ENCODE measurements around the gene MRPL43. TPM values are rescaled to one million over a fixed set of nuclear protein-coding genes. Genes with fewer than 3 reads are reported as not detected.

MRPL43 gene
- total RNA-seq, 2 experiments from 2014 or later = 53.8 to 56.2 TPM

DNA sequence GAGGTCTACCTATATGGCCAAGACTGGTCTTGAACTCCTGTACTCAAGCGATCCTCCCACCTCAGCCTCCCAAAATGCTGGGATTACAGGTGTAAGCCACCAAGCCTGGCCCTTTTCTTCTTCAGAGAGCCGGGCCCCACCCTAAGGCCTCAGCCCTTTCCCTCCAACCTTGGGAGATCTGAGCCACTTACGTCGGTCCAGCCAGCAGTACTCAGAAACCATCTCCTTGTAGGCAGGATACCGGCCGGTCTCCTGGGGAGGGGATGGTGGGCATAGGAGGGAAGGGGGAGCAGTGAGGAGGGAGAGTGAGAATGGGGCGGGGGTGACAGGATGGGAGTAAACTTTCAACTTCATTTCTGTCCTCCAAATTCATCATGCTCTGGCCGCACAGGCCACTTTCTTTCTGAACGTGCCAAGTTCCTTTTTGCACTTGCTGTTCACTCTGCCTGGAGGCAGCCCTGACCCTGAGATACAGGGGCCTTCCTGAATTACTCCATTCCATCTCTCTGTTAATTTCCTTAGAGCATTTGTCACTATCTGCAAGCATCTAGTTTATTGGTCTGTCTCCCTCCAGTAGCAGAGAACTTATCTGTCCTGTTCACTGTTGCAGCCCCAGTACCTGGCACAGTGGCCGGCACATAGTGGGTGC lies 33.3 kb upstream of the MRPL43 start:
- DNase-seq (ENCODE audit: low spot score) = no peak
- H3K79me2 ChIP-seq (ENCODE audit: insufficient read depth, low read depth, low read length) = no peaks in the 10 kb centered on the region
- no peaks in the 10 kb centered on the region for H3K36me3 ChIP-seq (ENCODE audit: insufficient read depth, low read length)
- H3K27ac ChIP-seq (ENCODE audit: low read depth, low read length, poor library complexity, severe bottlenecking) = no peak overlapping the region
- H3K4me3 ChIP-seq (ENCODE audit: low read depth, low read length, poor library complexity, severe bottlenecking) = no peak overlapping the region
- BruUV-seq (replicated peaks) = no TSS peak
- TF ChIP-seq CTCF (conservative IDR thresholded peaks at IDR 0.05; ENCODE audit: low read length) (no peak), EZH2phosphoT487 (IDR thresholded peaks at IDR 0.05; ENCODE audit: borderline replicate concordance, low read depth, low read length) (no peak)
- no peak overlapping the region for H2AFZ ChIP-seq (ENCODE audit: low read length)
- ChIA-PET POLR2A (no interaction called here), CTCF (ENCODE audit: unreplicated experiment) (no interaction called here)
- H3K4me1 ChIP-seq (ENCODE audit: insufficient read depth, low read length, poor library complexity, severe bottlenecking) = peaks cover 11% of the 10 kb centered on the region
- H4K20me1 ChIP-seq (ENCODE audit: insufficient read depth, low read length) = no peaks in the 10 kb centered on the region
- H3K4me2 ChIP-seq (ENCODE audit: low read length) = no peak overlapping the region
- intact Hi-C loops (cut with micrococcal nuclease; ENCODE audit: unreplicated experiment) = no loop called here
- no peaks in the 10 kb centered on the region for H3K9me2 ChIP-seq (ENCODE audit: insufficient read depth, low read length)
- H3K9me3 ChIP-seq (ENCODE audit: low read length) = no peaks in the 10 kb centered on the region

DNA sequence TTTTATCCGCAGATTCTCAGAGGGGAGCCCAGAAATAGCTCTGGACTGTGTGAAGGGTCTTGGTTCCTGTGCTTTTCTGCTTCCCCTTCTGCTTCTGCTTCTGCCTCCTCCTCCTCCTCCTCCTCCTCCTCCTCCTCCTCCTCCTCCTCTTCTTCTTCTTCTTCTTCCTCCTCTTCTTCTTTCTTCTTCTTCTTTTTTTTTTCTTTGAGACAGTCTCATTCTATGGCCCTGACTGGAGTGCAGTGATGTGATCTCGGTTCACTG lies 32.1 kb upstream of the MRPL43 start:
- H3K27ac ChIP-seq (ENCODE audit: low read depth, low read length, poor library complexity, severe bottlenecking) = no peak overlapping the region
- TF ChIP-seq EZH2phosphoT487 (IDR thresholded peaks at IDR 0.05; ENCODE audit: borderline replicate concordance, low read depth, low read length) (no peak), CTCF (conservative IDR thresholded peaks at IDR 0.05; ENCODE audit: low read length) (no peak)
- ChIA-PET CTCF (ENCODE audit: unreplicated experiment) (no interaction called here), POLR2A (interaction anchor here (1.3 kb wide), 1 partner anchor 32 kb away, joined by 3 read pairs; no protein-coding TSS in a partner anchor)
- no peaks in the 10 kb centered on the region for H4K20me1 ChIP-seq (ENCODE audit: insufficient read depth, low read length)
- no peaks in the 10 kb centered on the region for H3K79me2 ChIP-seq (ENCODE audit: insufficient read depth, low read depth, low read length)
- BruUV-seq (replicated peaks) = no TSS peak
- peaks cover 11% of the 10 kb centered on the region for H3K4me1 ChIP-seq (ENCODE audit: insufficient read depth, low read length, poor library complexity, severe bottlenecking)
- H3K4me3 ChIP-seq (ENCODE audit: low read depth, low read length, poor library complexity, severe bottlenecking) = no peak overlapping the region
- intact Hi-C loops (cut with micrococcal nuclease; ENCODE audit: unreplicated experiment) = no loop called here
- H3K9me3 ChIP-seq (ENCODE audit: low read length) = no peaks in the 10 kb centered on the region
- H3K4me2 ChIP-seq (ENCODE audit: low read length) = no peak overlapping the region
- H3K36me3 ChIP-seq (ENCODE audit: insufficient read depth, low read length) = no peaks in the 10 kb centered on the region
- H3K9me2 ChIP-seq (ENCODE audit: insufficient read depth, low read length) = no peaks in the 10 kb centered on the region
- H2AFZ ChIP-seq (ENCODE audit: low read length) = no peak overlapping the region
- no peak for DNase-seq (ENCODE audit: low spot score)

- Histone ChIP-seq H3K4me1 (ENCODE audit: insufficient read depth, low read length, poor library complexity, severe bottlenecking) (peaks cover 11% of the 10 kb centered on the region), H4K20me1 (ENCODE audit: insufficient read depth, low read length) (no peaks in the 10 kb centered on the region), H3K79me2 (ENCODE audit: insufficient read depth, low read depth, low read length) (no peaks in the 10 kb centered on the region), H3K4me3 (ENCODE audit: low read depth, low read length, poor library complexity, severe bottlenecking) (no peak overlapping the region), H3K36me3 (ENCODE audit: insufficient read depth, low read length) (no peaks in the 10 kb centered on the region), H3K4me2 (ENCODE audit: low read length) (peak overlapping the region; percentile 51), H3K27ac (ENCODE audit: low read depth, low read length, poor library complexity, severe bottlenecking) (no peak overlapping the region), H2AFZ (ENCODE audit: low read length) (peak overlapping the region; percentile 51; the same call in 1 of the 2 replicates), H3K9me2 (ENCODE audit: insufficient read depth, low read length) (no peaks in the 10 kb centered on the region), H3K9me3 (ENCODE audit: low read length) (no peaks in the 10 kb centered on the region)
- CTCF ChIA-PET (ENCODE audit: unreplicated experiment) = interaction anchor here (0.9 kb wide), 1 partner anchor 10 kb away, joined by 3 read pairs; no protein-coding TSS in a partner anchor
- intact Hi-C loops (cut with micrococcal nuclease; ENCODE audit: unreplicated experiment) = no loop called here
- DNase-seq (ENCODE audit: low spot score) = peak; percentile 63
- no peak for TF ChIP-seq EZH2phosphoT487 (IDR thresholded peaks at IDR 0.05; ENCODE audit: borderline replicate concordance, low read depth, low read length)
- peak; percentile 77 for TF ChIP-seq CTCF (conservative IDR thresholded peaks at IDR 0.05; ENCODE audit: low read length)
- no TSS peak for BruUV-seq (replicated peaks)
- POLR2A ChIA-PET = interaction anchor here (1.3 kb wide), 1 partner anchor 32 kb away, joined by 3 read pairs; no protein-coding TSS in a partner anchor
Measured at GRCh38 chr10:101018600-101019439, 31.5 kb upstream of the MRPL43 start.

Data from OCI-LY7 (cell line).